ENCODE results near the gene CC2D2A.

Gene CC2D2A

GRCh38 chr4:15648600-15648999 is 178.9 kb downstream of the CC2D2A start:
- no peak for DNase-seq (ENCODE audit: low spot score)

GRCh38 chr4:15649914-15650545 is 180.3 kb downstream of the CC2D2A start:
- peak; percentile 64 for DNase-seq (ENCODE audit: low spot score)

Data from putamen (tissue), 1 donor.